Endothelial cell of hepatic sinusoid (primary cell): ENCODE results near the gene CEND1.

Experiments
- in situ Hi-C: cut with HindIII; loops from 2 replicates; pipeline ENCODE4 v1.10.0; 2017; ENCODE audit warnings: low sequenced_read_pairs

Gene CEND1

DNA sequence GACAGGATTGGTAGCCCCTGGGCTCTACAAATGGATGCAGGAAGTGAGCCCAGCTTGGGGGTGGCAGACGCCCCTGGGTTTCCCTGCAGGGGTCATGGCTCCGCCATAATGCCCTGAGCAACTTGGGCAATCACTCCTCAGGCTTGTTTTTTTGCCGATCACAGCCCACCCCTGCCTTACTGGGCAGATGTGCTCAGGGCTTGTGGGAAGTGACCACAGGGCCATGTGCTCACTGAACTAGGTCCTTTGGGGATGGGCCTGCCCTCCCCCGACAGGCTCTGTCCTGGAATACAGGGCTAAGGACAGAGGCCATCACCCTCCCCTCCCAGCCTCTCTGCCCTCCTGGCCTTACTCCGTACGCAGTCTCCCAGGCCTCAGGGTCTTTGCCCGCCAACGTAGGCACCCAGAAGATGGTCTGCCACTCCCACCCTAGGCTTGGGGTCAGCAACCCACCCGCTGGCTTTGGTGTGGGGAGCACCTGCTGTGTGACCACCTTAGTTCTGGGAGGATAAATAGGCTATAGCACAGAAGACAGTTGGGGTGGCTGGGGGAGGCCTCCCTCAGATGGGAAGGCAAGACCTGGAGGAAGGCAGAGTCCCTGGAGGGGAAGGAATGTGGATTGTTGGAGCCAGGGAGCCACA lies 23.7 kb upstream of the CEND1 start:
- in situ Hi-C loops, result loop anchor here (10.0 kb wide), 1 partner anchor 101 kb away; the partner anchor contains the start of gene CHID1

DNA sequence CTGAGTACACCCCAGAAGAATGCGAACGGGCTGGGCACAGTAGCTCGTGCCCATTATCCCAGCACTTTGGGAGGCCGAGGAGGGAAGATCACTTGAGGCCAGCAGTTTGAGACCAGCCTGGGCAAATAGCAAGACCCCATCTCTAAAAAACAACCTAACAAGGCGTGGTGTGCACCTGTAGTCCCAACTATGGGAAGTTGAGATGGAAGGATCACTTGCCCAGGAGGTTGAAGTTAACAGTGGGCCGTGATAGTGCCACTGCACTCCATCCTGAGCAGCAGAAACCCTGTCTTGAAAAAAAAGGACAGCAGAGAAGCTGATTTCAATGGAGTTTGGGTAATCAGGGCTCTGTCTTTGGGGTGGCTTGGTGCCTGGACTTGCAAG lies 23.2 kb upstream of the CEND1 start:
- in situ Hi-C loops, result loop anchor here (10.0 kb wide), 1 partner anchor 102 kb away; the partner anchor contains the start of gene CHID1

DNA sequence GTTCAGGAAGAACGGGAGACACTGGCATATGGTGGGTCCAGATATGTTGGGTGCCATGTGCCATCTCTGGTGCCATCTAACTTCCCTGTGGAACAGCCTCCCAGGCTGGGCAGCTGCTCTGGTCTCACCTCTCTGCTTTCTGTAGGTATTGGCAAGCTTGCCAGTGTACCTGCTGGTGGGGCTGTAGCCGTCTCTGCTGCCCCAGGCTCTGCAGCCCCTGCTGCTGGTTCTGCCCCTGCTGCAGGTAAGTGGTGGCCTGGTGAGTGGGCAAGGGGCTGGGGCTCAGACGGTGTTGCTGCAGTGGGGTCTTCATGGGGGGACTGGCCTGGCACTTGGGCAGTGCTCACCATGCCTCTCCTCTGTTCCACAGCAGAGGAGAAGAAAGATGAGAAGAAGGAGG lies 22.5 kb upstream of the CEND1 start:
- in situ Hi-C loops, result loop anchor here (10.0 kb wide), 1 partner anchor 102 kb away; the partner anchor contains the start of gene CHID1

DNA sequence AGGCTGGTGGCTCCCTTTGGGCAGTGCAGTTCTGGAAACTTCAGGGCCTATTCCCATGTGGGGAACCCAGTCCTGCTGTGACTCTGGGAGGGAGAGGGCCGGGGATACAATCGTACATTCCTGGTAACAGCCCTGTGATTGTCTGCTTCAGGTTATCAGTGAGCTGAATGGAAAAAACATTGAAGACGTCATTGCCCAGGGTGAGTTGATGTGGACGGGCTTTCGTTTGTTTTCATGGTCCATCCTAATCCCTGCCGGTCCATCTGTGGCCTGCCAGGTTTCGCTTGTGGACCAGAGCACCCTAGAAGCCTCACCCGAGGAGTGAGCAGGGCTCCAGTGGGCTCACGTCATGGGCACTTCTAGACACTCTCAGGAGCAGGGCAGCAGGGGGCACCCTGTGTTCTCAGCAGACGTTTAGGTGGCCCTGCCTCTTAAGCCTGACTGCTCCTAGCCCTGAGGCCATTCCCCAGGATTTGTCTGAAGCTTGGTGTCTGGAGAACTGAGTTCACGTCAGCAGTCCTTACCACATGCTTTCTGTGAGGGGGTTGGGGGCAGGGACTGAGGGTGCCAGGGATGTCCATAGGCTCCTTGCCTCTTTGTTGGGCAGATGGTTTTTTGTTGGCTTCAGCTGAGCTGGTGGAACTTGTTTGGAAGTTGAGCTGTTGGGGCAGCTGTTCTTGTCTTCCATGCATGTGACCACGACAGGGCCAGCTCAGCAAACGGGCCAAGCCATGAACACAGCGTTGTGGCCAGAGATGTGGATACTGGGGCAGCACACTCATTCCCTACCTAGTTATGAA lies 21.8 kb upstream of the CEND1 start:
- in situ Hi-C loops, result loop anchor here (10.0 kb wide), 1 partner anchor 103 kb away; the partner anchor contains the start of gene CHID1

DNA sequence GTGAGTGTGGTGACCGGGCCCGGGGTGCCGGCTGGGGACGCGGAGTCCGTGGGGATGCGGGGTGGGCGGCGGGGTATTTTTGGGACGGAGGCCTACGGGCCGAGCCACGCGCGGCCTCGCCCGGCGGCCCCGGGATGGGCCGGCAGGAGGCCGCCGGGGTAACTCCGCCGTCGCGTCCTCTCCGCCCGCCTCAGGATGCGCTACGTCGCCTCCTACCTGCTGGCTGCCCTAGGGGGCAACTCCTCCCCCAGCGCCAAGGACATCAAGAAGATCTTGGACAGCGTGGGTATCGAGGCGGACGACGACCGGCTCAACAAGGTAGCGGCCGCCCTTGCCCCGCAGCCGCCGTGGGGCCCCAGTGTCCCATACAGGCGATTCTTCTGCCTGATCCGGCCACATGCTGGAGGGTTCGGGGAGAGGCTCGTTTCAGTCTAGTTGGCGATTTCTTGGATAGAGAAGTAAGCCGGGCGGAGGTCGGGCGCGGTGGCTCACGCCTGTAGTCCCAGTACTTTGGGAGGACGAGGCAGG lies 20.2 kb upstream of the CEND1 start:
- in situ Hi-C loops, result loop anchor here (10.0 kb wide), 1 partner anchor 105 kb away; the partner anchor contains the start of gene CHID1

DNA sequence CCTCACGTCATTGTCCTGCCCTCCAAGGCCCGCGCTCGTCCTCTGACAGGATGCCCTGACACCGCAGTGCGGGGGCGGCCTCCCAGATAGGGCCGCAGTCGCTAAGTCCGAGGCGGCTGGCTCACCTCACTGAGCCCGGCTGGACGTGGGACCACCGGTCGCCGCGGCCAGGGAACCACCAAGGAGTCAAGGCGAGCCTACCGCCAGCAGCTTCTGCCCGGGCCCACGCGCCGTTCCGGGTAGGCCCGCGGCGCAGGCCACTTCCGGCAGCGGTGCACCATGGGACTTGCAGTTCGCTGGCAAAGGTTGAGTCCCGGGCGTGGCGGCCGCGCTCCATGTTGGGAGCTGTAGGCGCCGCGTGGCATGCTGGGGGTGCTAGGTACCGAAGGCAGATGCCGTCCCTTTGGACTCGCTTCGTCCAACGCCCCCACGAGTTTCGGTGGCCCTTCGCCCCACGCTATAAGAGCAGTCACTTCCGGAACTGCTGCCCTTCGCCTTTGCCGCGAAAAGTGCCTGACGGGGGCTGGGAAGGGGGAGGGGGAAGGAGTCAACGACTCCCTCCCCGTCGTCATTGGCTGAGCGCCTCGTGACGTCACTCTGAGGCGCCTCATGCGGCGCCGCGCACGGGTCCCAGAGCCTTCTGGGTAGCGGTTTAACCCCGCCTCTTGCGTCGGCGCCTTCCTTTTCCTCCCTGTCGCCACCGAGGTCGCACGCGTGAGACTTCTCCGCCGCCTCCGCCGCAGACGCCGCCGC lies 19.6 kb upstream of the CEND1 start, which contains the start of gene RPLP2:
TSS of gene RPLP2 (plus strand) at position 681 of the 753 bp plus-strand sequence. CDS start 268 bp downstream, outside the sequence.
- in situ Hi-C loops, result loop anchor here (10.0 kb wide), 1 partner anchor 105 kb away; the partner anchor contains the start of gene CHID1

DNA sequence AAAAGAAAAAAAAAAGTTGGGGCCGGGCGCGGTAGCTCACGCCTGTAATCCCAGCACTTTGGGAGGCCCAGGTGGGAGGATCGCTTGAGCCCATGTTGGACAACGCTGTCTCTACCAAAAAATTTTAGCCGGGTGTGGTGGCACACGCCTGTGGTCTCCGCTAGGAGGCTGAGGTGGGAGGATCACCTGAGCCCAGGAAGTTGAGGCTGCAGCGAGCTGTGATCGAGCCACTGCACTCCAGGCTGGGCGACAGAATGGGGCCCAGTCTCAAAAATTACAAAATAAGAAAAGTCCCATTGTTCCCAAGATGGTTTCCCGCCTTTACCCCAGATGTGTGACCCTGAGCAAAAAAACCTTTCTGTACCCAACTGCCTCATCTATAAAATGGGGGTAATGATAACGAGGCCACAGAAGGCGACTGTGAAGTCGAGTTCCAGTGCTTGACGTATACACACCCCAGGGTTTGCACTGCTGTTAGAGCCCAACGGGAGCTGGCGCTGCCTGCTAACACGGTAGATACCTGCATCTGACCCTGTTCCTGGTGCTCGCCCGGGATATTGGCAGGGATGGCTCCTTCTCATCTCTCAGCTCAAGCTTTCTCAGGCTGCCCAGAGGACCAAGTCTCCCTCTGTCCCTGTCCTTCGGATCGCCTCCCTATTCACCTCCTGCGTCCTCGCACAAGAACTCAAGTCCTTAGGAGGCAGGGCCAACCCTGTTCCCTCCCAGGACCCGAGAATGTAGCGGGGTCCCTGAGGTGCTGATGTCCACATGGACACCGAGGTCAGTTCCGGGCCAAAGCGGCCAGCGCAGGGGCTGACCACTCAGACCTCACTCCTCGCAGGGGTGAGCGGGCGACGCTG lies 18.8 kb upstream of the CEND1 start:
- in situ Hi-C loops, result no loop called here

DNA sequence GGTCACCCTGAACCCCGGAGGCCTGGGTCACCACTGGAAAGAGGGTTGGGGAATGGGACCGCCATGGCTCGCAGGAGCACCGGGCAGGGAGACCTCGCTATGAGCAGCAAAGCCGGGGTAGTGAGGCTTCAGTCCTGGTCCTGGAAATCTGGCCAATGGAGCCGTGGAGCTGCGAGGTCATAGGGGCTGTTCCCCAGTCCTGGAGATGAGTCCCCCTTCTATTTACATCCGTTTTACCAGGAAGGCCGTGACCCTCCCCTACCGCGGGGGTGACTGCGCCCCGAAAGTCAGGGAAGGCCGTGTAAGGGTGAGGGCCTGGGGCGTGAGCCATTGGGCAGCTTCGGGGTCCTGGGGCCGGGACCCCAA lies 14.7 kb upstream of the CEND1 start:
- in situ Hi-C loops, result no loop called here

DNA sequence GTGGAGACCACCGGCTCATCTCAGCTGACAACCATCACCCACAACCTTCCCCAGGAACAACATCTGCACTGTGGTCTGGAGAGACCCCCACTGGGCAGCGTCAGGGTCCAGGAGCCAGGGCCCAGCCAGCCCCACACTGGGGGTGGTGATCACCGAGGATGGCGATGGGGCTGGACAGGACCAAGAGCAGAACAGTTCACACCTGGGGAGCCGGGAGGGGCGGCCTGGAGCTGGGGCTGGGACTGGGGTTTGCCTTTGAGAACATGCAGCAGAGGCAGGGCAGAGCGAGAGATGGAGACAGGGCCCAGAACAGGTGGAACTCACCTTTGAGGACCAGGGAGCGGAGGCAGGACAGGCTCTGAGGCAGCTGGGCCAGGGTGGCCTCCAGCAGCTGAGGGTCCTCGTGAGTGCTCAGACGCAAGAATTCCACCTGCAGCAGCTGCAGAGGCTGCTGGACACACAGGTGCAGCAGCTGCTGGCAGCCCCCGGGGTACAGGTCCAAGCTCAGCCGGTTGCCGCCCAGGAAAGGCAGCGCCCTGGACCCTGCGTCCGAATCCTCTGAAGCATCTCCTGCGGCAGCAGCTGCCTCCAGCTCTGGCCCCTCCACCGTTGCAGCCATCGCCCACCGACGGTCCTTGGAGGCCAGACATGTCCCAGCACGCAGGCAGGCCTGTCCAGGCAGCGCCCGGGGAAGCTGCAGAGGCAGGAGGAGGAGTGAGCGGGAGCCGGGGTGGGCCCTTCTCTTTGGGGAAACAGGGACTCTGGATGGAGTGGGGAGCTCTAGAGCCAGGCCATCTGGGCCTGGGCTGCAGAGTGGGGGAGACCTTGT lies 14.1 kb upstream of the CEND1 start:
- in situ Hi-C loops, result no loop called here

DNA sequence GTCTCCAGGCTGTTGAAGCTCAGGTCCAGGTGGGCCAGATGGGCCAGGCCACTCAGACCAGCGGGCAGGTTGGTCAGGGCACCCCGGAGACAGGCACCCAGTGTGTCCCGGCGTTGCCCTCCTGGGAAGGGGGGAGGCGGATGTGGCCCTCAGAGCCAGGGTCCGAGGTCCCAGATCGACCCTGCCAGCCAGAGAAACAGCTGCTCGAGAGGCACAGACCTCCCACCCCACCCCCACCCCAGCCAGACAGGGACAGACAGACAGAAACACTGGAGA lies 13.5 kb upstream of the CEND1 start:
- in situ Hi-C loops, result no loop called here

DNA sequence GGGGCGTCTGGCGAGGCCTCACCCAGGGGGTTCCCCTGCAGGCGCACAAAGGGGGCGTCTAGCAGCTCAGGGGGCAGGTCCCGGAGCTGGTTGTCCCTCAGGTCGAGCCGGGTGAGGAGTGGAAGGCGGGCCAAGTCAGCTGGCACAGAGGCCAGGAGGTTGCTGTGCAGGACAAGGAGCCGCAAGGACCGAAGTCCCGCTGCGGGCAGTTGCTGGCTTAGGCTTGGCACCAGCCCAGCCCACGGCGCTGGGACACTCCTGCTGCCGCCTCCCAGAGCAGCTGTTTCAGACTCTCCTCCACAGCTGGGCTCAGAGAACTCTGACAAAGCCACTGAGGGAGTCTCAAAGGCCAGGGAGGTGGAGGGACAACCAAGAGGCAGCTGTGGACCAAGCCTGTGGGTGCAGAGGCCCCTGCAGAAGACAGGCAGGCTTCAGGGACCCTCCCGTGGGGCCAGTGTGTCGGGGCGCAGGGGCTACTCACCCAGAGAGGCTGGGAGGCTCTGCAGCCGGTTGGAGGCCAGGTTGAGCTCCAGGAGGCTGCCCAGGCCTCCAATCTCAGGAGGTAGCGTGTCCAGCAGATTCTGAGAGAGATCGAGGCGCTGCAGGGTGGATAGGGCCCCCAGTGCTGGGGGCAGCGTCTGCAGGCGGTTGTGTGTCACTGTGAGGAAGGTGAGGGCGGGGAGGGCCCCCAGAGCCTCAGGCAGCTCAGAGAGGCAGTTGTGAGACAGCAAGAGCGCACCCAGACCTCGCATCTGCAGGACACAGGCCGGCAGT lies 13.0 kb upstream of the CEND1 start:
- in situ Hi-C loops, result no loop called here

DNA sequence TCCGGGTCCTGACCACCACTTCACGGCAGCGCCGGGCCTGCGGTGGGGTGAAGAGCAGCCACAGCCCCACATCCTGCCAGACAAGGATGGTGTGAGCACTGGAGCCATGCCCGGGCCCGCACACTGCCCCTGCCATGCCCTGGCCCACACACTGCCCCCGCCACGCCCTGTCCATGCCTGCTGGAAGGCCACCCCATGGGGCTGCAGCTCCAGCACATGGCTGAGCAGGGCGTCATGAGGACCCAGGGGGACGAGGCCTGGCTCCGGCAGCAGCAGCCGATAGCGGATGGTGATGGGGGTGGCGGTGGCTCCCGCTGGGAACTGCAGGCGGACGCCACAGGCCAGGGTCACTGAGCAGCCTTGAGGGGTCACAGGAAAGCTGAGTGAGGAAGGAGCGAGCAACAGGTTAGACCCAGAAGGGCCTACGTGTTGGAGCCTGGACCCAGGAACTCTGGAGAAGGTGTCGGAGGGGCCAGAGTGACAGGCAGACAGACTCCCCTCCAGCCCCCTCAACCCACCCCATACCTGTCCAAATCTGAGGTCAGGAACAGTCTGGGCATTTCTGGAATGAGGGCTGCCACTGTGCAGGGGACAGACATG lies 12.2 kb upstream of the CEND1 start:
- in situ Hi-C loops, result no loop called here

DNA sequence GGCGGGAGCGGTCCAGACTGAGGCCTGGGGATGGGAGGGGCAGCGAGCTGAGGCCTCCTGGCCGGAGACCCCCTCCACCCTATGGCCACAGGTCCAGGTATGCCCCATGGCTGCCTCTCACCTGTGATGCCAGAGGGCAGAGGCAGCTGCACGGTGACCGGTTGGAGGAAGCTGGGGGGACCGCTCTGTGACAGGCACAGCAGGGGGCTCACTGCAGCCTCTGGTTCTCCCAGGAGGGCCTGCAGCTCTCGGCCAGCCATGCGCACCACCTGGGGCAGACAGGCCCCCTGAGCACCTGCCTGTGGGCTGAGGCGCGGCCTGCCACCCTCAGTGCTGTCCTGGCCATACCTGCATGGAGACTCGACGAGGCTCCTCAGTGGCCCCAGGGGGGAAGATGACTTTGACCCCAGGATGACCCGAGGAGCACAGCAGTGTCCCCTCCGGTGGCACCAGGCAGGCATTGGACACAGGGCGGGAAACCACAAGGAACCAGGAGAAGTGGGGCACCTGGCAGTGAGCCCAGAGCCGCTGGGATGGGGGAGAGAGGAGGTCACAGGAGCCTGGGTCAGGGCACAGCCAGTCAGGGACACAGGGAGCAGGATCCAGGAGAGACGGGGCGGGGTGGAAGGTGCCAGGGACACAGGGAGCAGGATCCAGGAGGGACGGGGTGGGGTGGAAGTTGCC lies 11.3 kb upstream of the CEND1 start:
- in situ Hi-C loops, result no loop called here

DNA sequence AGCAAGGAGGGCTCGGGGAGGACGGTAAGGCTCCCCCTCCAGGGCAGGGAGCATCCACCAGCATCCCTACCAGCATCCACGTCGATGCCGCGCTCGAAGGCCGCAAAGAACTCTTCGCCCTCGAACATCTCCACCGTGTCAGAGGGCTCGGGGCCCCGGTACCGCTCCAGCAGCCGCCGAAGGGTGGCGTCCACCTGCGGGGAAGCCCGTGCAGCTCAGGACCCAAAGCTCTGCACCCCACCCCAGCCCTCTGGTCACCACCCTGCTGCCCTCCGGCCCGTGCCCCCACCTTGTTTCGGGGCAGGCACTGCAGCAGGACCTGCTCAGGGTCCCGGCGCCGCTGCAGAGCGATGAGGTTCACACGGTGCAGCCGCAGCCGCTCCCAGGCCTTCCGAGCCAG lies 10.6 kb upstream of the CEND1 start:
- in situ Hi-C loops, result no loop called here

DNA sequence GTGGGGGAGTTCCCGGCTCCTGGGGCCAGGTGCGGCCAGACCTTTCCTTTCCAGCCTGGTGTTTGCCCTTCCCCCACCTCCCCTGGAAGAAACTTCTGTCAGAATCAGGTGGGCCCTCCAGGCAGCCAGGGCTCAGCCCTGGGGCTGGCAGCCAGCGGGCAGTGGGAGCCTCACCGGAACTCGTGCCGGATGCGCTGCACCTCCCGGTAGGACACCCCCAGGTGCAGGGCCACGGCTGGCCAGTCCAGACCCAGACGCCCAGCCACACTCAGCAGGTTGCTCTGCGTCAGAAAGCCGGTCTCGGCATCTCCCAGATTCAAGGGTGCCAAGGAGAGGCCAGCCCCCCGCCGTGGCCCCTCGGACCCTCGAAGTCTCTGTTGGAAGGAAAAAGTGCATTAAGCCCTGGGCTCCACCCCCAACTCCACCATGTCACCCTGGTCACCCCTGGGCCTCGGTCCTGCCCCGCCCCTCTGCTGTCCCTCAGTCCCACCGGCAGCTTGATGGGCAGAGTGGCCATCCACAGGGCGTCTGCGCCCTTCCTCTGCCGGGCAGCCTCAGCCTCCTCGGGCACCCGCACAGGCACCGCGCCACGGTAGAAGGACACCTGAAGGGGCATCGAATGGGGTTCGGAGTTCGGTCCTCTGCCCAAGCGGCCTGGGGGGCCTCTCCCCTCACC lies 9.9 kb upstream of the CEND1 start:
- in situ Hi-C loops, result no loop called here

DNA sequence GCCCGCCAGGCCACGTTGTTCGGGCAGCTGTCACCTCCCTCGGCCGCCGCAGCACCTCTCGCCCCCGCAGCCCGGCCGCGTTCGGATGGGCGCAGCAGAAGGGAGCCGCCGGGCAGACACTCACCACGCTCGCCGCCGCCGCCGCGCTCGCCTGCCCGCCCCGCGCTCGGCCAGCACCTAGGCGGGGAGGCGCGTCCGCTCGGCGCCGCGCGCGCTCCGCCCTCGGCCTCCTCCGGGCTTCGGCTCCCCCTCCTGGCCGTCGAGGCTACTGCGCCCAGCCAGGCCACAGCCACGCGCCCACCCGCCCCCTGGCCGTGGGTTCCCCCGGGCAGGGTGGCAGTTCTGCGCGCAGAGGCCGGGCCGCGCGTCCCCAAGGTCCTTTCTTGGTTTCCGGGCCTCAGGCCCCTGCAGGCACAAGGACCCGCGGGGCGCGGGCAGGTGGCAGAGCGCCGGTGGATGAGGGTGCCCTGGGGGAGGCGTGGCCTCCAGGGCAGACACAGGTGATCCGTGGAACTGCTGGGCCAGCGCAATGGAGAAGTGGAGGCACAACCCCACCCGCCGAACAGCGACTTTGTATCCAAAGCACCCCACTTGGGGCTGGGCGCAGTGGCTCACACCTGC lies 8.3 kb upstream of the CEND1 start, which contains the start of gene SLC25A22:
TSS of gene SLC25A22 (minus strand) at position 189 of the 621 bp plus-strand sequence. CDS start 3,275 bp downstream, outside the sequence.
- in situ Hi-C loops, result no loop called here
